GM12878 (cell line): ENCODE results near the gene SVIL. TPM values are rescaled to one million over a fixed set of nuclear protein-coding genes. Genes with fewer than 3 reads are reported as not detected.

Experiments
- BHLHE40 ChIP-seq, 2 experiments: fragments of 450-650 bp in 1 of 2; IDR thresholded peaks; 2 replicates each; pipeline ENCODE4 v1.6.1; 2011 to 2017; ENCODE audit warnings: low read depth in 2 of 2, borderline replicate concordance in 1 of 2, improper control_type of control experiment in 1 of 2, low read length in 1 of 2, mild to moderate bottlenecking in 1 of 2
- BRCA1 ChIP-seq: IDR thresholded peaks from 2 replicates; pipeline ENCODE4 v1.6.1; 2011; ENCODE audit warnings: low read depth, low read length, improper control_type of control experiment
- CBX5 ChIP-seq: sonication (generic); IDR thresholded peaks from 2 replicates; pipeline ENCODE4 v1.6.1; 2016; ENCODE audit warnings: low read depth, moderate library complexity, mild to moderate bottlenecking, inconsistent platforms
- CREM ChIP-seq: IDR thresholded peaks from 2 replicates; pipeline ENCODE4 v1.6.1; 2014; ENCODE audit warnings: antibody characterized with exemption, low read depth
- CUX1 ChIP-seq: IDR thresholded peaks from 2 replicates; pipeline ENCODE4 v1.6.1; 2012; ENCODE audit warnings: improper control_type of control experiment, low read depth, low read length; ENCODE audit not compliant: insufficient replicate concordance
- IKZF2 ChIP-seq, 2 experiments: fragments of 450-650 bp; IDR thresholded peaks; 2 replicates each; pipeline ENCODE4 v1.6.1; 2017; ENCODE audit warnings: mild to moderate bottlenecking in 2 of 2, moderate library complexity in 2 of 2
- MYB ChIP-seq: fragments of 150-350 bp; IDR thresholded peaks from 2 replicates; pipeline ENCODE4 v1.6.1; 2014; ENCODE audit warnings: mild to moderate bottlenecking, low read depth, low read length, borderline replicate concordance
- POLR2A ChIP-seq: IDR thresholded peaks from 2 replicates; pipeline ENCODE4 v1.6.1; 2011; ENCODE audit warnings: low read depth, mild to moderate bottlenecking, low read length
- SKIL ChIP-seq: fragments of 450-650 bp; IDR thresholded peaks from 2 replicates; pipeline ENCODE4 v1.6.1; 2017; ENCODE audit warnings: mild to moderate bottlenecking, low read depth, inconsistent platforms; ENCODE audit not compliant: poor library complexity, severe bottlenecking
- SUZ12 ChIP-seq: fragments of 200-600 bp; sonication (generic); IDR thresholded peaks from one replicate; pipeline ENCODE4 v1.6.1; 2018; ENCODE audit warnings: antibody characterized with exemption, mild to moderate bottlenecking; ENCODE audit not compliant: unreplicated experiment
- TCF3 ChIP-seq: IDR thresholded peaks from 2 replicates; pipeline ENCODE4 v1.6.1; 2012; ENCODE audit warnings: low read depth, mild to moderate bottlenecking, low read length, borderline replicate concordance; ENCODE audit not compliant: insufficient read depth
- YY1 ChIP-seq: IDR thresholded peaks from 2 replicates; pipeline ENCODE4 v1.6.1; 2011; ENCODE audit warnings: low read depth, mild to moderate bottlenecking, low read length
- polyA plus RNA-seq, 11 experiments: library from polyadenylated mRNA; depleted of rRNA in 4 of 11; unstranded in 6 of 11; stranded (reverse) in 5 of 11; fragments of >200 nt; fragmentation: Nextera tagmentation in 4 of 11; fragmentation: Illumina TruSeq in 1 of 11; extraction: Ambion mirVana in 4 of 11; extraction: Trizol in 1 of 11; gene quantifications; 1 replicate in 1 of 11; 2 replicates in 10 of 11; pipeline versions ENCODE4 v1.2.1 to v1.2.3, GENCODE V29; 2011 to 2016; ENCODE audit warnings: inconsistent platforms in 2 of 11, missing spikeins in 2 of 11, low read depth in 1 of 11
- total RNA-seq, 4 experiments: library from RNA; depleted of rRNA in 3 of 4; stranded (reverse); fragments of >200 nt in 3 of 4; fragmentation: Illumina TruSeq in 1 of 4; extraction: Trizol in 1 of 4; gene quantifications; 2 replicates each; pipeline versions ENCODE4 v1.2.1 to v1.2.3, GENCODE V29; 2013 to 2021

Gene SVIL
- total and polyA plus RNA-seq, 10 of the 15 experiments (the other 5 are each of a cell fraction or from before 2014, with no cell fraction given): 0.22 to 1.9 (median 0.87) TPM

- no peak for TF ChIP-seq CUX1
- peak; percentile 70 for TF ChIP-seq POLR2A
- no peak for TF ChIP-seq SUZ12
- TF ChIP-seq YY1: peak; percentile 74
- no peak for TF ChIP-seq BRCA1
- 0 out of 2 replicates have a peak, but pooled peaks have one; percentile 9 for TF ChIP-seq TCF3
- TF ChIP-seq IKZF2 (IDR thresholded peaks at IDR 0.05): 0 out of 4 replicates have a peak, but pooled peaks of 1 of the 2 experiments have one; percentile 12
- no peak for TF ChIP-seq MYB
- TF ChIP-seq CBX5: no peak
- no peak for TF ChIP-seq SKIL
- TF ChIP-seq BHLHE40 (IDR thresholded peaks at IDR 0.05; ENCODE audit: borderline replicate concordance in 1 of 2, low read depth in 2 of 2, low read length in 1 of 2): no peak
- 0 out of 2 replicates have a peak, but pooled peaks have one; percentile 8 for TF ChIP-seq CREM
Measured at GRCh38 chr10:29409241-29410054, 225.3 kb downstream of the SVIL start (continued).
